H1 (cell line): ENCODE measurements around the gene RNF151.

Experiments
- TAF1 ChIP-seq: IDR thresholded peaks from 2 replicates; pipeline ENCODE4 v1.6.1; 2011; ENCODE audit warnings: mild to moderate bottlenecking, low read depth, low read length
- YY1 ChIP-seq: IDR thresholded peaks from 2 replicates; pipeline ENCODE4 v1.6.1; 2011; ENCODE audit warnings: low read depth, mild to moderate bottlenecking, low read length
- TF ChIP-seq, protein P1 (sequence below), 3 experiments: IDR thresholded peaks; 1 replicate in 2 of 3; 2 replicates in 1 of 3; pipeline versions ENCODE4 v1.5.1 to v1.6.1; 2011; ENCODE audit warnings: low read length in 3 of 3, mild to moderate bottlenecking in 3 of 3, inconsistent platforms in 2 of 3, low read depth in 1 of 3, moderate library complexity in 1 of 3; ENCODE audit not compliant: insufficient read depth in 1 of 3; ENCODE audit errors: control extremely low read depth in 1 of 3

DNA sequence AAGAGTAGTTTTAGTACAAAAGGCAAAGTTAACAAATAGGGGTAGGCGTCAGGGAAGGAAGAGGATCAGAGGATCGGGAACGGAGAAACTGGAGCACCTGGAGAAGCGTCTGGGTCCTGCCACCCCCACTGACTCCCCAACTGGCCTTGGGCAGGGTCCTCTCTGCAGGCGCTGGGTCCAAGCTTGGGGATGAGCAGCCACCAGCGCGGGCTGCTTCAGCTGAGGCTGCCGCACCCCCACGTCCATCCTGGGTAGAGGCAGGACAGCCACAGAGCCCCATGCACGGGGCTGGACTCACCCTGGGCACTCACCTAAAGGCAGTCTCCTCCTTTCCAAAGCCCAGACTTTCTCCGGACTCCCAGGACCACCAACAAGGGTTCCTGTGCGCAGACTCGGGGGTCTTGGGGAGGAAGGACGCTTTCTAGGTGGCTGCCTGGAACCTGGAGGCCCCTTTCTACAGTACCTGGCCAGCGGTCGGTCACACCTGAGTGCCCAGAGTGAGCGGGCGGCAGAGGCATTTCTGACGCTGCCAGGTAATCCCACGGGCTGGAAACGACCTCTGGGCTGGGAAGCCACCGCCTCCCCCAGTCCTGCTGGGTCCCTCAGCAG, 49.5 kb upstream of the RNF151 start:
- TF ChIP-seq TAF1 (no peak), YY1 (no peak)
- TF ChIP-seq, protein P1, sequence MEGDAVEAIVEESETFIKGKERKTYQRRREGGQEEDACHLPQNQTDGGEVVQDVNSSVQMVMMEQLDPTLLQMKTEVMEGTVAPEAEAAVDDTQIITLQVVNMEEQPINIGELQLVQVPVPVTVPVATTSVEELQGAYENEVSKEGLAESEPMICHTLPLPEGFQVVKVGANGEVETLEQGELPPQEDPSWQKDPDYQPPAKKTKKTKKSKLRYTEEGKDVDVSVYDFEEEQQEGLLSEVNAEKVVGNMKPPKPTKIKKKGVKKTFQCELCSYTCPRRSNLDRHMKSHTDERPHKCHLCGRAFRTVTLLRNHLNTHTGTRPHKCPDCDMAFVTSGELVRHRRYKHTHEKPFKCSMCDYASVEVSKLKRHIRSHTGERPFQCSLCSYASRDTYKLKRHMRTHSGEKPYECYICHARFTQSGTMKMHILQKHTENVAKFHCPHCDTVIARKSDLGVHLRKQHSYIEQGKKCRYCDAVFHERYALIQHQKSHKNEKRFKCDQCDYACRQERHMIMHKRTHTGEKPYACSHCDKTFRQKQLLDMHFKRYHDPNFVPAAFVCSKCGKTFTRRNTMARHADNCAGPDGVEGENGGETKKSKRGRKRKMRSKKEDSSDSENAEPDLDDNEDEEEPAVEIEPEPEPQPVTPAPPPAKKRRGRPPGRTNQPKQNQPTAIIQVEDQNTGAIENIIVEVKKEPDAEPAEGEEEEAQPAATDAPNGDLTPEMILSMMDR (IDR thresholded peaks at IDR 0.05; ENCODE audit: control extremely low read depth in 1 of 3, insufficient read depth in 1 of 3, low read depth in 1 of 3, low read length in 3 of 3) = no peak
